Ishikawa (cell line): ENCODE measurements around the gene RPP14.

Experiments
- CEBPB ChIP-seq: IDR thresholded peaks from 2 replicates; pipeline ENCODE4 v1.6.1; 2012
- CREB1 ChIP-seq: IDR thresholded peaks from 2 replicates; pipeline ENCODE4 v1.6.1; 2012; ENCODE audit warnings: low read depth
- EGR1 ChIP-seq: IDR thresholded peaks from 2 replicates; pipeline ENCODE4 v1.6.1; 2012
- EP300 ChIP-seq: IDR thresholded peaks from 2 replicates; pipeline ENCODE4 v1.6.1; 2012; ENCODE audit warnings: borderline replicate concordance
- MAX ChIP-seq: IDR thresholded peaks from 2 replicates; pipeline ENCODE4 v1.6.1; 2012
- NFIC ChIP-seq: IDR thresholded peaks from 2 replicates; pipeline ENCODE4 v1.6.1; 2012
- RAD21 ChIP-seq: IDR thresholded peaks from 2 replicates; pipeline ENCODE4 v1.6.1; 2012; ENCODE audit warnings: low read depth
- TAF1 ChIP-seq: IDR thresholded peaks from 2 replicates; pipeline ENCODE4 v1.6.1; 2012; ENCODE audit warnings: low read depth, mild to moderate bottlenecking
- TCF12 ChIP-seq: IDR thresholded peaks from 2 replicates; pipeline ENCODE4 v1.6.1; 2012; ENCODE audit warnings: low read depth
- YY1 ChIP-seq: IDR thresholded peaks from 2 replicates; pipeline ENCODE4 v1.6.1; 2012; ENCODE audit warnings: low read depth
- ZBTB7A ChIP-seq: IDR thresholded peaks from 2 replicates; pipeline ENCODE4 v1.6.1; 2012; ENCODE audit warnings: low read depth
- TF ChIP-seq, protein P1 (sequence below): IDR thresholded peaks from 2 replicates; pipeline ENCODE4 v1.6.1; 2012; ENCODE audit warnings: low read depth, mild to moderate bottlenecking

DNA sequence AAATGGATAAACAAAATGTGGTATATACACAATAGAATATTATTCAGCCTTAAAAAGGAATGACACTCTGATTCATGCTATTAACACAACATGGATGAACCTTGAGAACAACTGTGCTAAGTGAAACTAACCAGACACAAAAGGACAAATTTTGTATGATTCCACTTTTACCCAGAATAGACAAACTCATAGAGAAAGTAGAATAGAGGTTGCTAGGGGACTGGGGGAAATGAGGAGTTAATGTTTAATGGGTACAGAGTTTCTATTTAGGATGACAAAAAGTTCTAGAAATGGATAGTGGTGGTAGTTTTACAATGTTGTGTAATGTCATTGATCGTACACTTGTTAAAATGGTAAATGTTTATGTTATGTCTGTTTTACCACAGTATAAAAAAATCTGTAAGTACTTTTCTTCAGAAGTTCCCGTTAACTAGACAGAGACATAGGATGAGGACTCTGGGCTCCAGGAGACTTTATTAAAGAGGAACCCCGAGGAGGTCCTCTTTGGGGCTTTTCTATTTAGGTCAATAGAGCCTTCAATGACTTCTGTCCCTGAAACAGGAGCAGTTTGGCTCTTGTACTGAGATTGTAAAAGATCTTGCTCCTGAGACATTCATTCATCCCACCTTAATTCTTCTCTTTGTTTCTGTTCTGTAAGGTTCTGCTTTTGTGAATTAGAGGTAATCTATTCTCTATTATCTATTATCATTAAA is 43.9 kb upstream of the RPP14 start:
- TF ChIP-seq TCF12 (no peak), RAD21 (no peak), MAX (no peak), EP300 (no peak), EGR1 (no peak), NFIC (no peak), ZBTB7A (no peak), TAF1 (no peak), YY1 (no peak), CEBPB (no peak), CREB1 (no peak)
- TF ChIP-seq, protein P1, sequence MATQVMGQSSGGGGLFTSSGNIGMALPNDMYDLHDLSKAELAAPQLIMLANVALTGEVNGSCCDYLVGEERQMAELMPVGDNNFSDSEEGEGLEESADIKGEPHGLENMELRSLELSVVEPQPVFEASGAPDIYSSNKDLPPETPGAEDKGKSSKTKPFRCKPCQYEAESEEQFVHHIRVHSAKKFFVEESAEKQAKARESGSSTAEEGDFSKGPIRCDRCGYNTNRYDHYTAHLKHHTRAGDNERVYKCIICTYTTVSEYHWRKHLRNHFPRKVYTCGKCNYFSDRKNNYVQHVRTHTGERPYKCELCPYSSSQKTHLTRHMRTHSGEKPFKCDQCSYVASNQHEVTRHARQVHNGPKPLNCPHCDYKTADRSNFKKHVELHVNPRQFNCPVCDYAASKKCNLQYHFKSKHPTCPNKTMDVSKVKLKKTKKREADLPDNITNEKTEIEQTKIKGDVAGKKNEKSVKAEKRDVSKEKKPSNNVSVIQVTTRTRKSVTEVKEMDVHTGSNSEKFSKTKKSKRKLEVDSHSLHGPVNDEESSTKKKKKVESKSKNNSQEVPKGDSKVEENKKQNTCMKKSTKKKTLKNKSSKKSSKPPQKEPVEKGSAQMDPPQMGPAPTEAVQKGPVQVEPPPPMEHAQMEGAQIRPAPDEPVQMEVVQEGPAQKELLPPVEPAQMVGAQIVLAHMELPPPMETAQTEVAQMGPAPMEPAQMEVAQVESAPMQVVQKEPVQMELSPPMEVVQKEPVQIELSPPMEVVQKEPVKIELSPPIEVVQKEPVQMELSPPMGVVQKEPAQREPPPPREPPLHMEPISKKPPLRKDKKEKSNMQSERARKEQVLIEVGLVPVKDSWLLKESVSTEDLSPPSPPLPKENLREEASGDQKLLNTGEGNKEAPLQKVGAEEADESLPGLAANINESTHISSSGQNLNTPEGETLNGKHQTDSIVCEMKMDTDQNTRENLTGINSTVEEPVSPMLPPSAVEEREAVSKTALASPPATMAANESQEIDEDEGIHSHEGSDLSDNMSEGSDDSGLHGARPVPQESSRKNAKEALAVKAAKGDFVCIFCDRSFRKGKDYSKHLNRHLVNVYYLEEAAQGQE: no peak
